SH-SY5Y (cell line): Measurements from ENCODE around the gene MCAT.

Source experiments
- GATA2 ChIP-seq: IDR thresholded peaks from 2 replicates; pipeline ENCODE4 v1.6.1; 2011; ENCODE audit warnings: mild to moderate bottlenecking, low read depth, low read length
- GATA3 ChIP-seq: IDR thresholded peaks from 2 replicates; pipeline ENCODE4 v1.6.1; 2011; ENCODE audit warnings: low read depth, mild to moderate bottlenecking, low read length, moderate library complexity

- TF ChIP-seq GATA3: no peak
- no peak for TF ChIP-seq GATA2
Measured at GRCh38 chr22:43164636-43165035, 21.4 kb upstream of the MCAT start.
